Lung microvascular endothelial cell (primary cell): ENCODE measurements around the gene ROBO1. TPM values are rescaled to one million over a fixed set of nuclear protein-coding genes. Genes with fewer than 3 reads are reported as not detected.

Experiments used
- DNase-seq, 2 donors: peaks; one replicate each; pipeline versions ENCODE4 v3.0.0 to v3.0.0-alpha.2; 2010; ENCODE audit warnings: low read depth in 2 of 2
- total RNA-seq: library from RNA; depleted of rRNA; stranded (reverse); fragments of >200 nt; gene quantifications from 2 replicates; pipeline ENCODE4 v1.2.1, GENCODE V29; 2014

The ROBO1 gene
- total RNA-seq, 1 donor from 2014 or later: 0.20 TPM

GRCh38 chr3:78814893-78815562 is 952.8 kb downstream of the ROBO1 start:
- DNase-seq: no peak

GRCh38 chr3:78812166-78812565 is 955.6 kb downstream of the ROBO1 start:
- no peak for DNase-seq

DNA sequence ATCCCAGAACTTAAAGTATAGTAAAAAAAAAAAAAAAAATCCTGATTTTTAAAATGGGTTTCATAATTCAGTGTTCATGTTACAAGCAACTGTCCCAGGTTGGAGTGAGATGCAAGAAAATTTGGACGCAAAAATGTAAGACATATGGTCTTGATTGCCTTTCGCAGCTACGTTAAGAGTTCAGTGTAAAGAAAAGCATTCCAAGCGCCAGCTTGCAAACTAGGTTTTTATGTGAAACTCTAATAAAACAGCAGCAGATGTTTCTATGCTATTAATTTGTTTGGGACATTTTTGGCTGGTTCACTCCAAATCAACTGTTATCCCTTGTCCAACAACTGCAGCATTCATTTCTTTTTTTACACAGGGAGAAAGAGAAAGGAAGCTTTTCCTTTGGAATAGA is 957.8 kb downstream of the ROBO1 start:
- no peak for DNase-seq

DNA sequence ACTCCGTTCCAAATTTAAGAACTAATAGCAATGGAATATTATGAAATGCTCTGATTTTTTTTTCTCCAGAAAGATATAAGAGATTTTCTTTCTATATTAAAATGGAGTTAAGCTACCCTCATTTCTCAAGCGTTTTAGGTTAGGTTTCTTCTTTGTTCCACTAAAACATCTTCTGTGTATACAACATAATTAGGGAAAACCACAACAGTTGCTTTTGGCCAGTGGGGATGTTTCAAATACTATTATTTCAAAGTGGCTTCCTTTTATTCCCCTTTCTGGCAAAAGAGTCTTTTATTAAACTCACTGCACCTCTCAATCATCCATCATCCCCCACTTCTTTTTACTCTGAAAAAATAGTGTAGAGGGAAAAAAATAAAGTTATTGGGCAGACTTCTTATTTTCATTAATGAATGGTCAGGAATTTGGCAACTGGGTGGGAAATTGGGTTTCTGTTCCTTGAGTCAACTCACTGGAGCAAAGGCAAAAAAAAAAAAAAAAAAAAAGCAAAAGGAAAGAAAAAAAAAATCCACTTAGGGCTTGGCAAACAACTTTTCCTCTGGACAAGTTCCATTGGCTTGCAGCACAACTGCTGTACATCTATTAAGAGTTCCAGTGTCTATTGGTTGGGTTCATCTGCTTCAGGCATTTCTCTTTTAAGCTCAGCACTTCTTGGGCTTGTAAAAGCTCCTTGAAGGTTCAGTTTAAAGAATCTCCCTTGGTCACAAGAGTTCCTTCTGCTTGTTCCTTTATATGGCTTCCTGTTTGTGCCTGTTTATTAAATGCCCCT is 963.4 kb downstream of the ROBO1 start:
- no peak for DNase-seq

DNA sequence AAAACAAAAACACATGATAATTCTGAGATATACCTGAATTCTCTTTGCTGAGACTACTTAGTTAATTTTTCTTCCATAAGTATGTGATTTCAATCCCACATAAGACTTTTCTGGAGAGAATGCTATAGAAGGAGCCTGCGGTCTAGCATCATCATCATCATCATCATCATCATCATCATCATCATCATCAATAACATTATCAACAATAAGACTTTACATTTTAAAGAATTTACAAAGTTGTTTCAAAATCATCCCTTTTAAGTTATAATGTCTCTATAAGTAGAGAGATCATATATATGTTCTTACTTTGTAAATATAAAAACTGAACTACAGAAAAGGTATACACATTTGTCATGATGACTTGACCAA is 965.3 kb downstream of the ROBO1 start:
- DNase-seq: no peak

DNA sequence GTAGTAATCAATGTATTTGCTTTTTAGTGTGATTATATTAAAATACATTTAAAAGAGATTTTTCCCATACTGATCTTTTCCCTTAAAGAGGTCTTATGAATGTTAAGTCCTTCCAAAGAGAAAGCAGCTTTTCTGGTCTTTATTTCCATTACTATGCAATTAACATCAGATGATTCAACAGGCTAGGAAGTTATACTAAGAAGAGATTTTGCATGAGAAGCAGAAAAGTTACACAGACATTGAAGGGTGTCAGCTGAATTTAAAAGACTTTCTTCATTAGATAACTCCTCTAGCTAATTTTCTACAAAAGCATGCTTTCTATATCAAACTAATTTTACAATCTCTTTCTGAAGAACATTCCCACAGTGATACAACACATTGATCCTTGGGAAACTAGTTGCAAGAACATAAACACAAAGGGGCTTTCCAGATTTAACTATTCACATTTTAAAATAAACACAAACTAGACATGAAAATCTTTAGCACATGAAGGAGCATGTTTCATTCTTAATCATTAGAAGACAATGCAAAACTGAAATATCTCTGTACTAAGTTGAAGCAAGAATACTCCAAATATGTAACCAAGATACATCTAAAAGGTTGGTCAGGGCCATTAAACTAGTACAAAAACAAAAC is 965.8 kb downstream of the ROBO1 start:
- no peak for DNase-seq

DNA sequence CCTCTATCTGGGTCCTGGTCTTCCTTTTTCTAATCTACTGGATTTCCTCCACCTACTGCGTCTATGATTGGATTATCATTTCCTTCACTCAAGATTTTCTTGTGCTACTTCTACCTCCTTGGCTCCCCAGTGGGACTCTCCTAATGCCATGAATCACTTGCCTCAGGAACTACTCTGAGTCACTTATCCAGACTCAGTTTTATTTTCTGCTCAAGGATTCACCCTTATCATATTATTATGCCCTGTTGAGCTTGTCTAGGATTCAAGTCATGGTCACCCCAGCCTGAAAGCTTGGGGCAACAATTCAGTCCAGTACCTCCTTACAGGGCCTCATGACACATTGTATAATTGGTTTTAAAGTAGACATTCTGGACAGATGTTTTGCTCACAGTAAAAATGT is 968.1 kb downstream of the ROBO1 start:
- no peak for DNase-seq

GRCh38 chr3:78798266-78798832 is 969.4 kb downstream of the ROBO1 start:
- no peak for DNase-seq

GRCh38 chr3:78794431-78794830 is 973.4 kb downstream of the ROBO1 start:
- DNase-seq: no peak

DNA sequence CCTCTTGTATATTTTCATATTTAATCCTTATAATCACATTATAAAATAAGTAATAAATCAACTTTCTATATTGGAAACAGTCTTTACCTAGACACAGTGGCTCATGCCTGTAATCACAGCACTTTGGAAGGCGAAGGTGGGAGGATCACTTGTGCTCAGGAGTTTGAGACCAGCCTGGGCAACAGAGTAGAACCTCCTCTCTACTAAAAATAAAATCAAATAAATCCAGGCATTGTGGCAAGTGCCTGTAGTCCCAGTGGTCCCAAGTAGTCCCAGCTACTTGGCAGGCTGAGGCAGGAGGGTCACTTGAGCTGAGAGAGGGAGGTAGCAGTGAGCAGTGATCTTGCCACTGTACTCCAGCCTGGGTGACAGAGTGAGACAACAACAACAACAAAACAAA is 975.1 kb downstream of the ROBO1 start:
- no peak for DNase-seq

DNA sequence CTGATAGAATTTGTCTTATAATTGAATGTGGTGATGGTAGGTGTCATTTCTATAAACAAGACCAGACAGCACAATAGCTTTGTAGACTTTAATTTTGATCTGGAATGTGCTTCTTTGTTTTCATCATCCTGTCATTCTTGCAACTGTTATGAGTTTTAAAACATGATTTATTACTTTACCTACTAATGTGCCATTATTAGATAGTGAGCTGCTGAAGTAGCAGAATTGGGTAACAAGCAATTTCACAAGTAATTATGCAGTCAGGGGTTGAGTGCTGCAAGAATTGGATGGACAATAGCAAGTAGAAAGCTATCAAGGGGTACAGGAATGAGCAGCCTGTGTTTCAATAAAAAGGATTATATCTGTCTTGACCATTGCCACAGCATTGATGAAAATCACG is 975.6 kb downstream of the ROBO1 start:
- no peak for DNase-seq

DNA sequence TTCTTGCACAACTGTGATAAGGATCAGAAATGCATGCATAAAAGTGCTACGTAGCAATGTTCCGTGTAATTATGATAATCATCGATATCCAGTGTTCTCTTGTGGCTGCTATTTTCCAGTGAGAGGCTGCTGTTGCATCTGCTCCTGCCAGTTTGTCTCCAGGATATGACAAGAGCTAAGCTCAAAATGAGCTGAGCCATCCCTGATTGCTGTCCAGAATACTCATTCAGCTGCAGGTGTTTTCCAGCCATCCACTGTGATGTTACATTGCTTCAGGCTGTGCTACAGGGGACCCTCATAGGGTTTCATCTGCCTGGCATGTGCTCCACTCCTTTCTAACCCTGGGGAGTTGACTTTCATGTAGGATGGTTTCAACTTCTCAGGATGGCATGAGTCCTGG is 976.0 kb downstream of the ROBO1 start:
- no peak for DNase-seq

GRCh38 chr3:78788839-78789238 is 979.0 kb downstream of the ROBO1 start:
- DNase-seq: no peak

DNA sequence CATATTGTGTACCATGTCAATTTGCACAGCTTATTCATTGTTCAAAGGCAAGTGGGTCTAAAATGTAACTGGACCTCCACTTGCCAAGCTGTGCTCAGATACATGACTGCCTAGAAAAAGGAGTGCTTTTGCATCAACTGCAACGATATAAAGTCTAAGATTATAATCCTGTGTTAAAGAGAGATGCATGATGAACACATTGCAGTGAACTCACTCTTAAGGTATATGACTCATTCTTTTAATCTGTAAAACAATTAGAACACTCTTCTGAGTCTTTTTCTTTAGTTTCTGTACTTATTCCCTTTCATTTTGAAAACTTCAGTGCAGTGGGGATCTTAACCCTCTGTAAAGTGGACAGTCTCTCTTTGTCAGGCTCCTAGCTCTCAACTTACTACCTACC is 982.8 kb downstream of the ROBO1 start:
- DNase-seq: no peak

- DNase-seq: no peak
Observed at GRCh38 chr3:78781351-78781750, 986.4 kb downstream of the ROBO1 start.

DNA sequence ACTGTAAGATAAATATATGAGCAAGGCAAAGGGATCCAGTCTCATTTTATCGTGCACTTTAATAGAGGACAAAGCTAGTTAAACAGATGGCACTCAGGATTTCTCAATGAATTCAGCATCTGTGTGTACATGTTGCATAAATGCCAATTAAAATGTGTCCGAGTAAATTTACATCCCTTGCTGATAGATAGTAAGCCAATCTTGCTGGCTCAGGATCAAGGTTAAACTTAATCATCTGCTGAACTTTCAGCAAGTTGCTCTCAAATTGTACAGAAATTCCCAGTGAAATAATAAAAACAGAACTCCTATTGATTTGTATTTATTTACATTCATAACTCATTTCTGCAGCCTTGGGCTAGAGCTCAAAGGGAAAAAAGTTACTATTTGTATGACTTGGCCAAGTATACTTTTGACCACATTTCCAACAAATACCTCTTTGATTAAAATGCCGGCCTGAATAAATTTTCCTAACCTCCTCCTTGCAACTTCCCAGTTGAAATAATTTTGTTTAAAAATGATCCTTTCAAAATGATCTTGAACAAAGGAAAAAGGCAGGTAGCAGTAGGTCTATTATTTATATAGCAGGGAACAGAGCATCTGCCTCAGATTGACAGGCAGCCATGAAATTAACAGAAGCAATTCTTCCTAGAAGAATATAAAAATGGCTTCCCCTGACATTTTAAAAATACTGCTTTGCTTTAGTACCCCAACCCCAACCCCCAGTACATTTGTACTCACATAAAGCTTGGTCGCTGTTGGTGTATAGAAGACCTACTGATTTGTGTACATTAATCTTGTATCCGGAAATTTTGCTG is 1001.9 kb downstream of the ROBO1 start:
- no peak for DNase-seq

GRCh38 chr3:78764634-78765033 is 1003.2 kb downstream of the ROBO1 start:
- no peak for DNase-seq

DNA sequence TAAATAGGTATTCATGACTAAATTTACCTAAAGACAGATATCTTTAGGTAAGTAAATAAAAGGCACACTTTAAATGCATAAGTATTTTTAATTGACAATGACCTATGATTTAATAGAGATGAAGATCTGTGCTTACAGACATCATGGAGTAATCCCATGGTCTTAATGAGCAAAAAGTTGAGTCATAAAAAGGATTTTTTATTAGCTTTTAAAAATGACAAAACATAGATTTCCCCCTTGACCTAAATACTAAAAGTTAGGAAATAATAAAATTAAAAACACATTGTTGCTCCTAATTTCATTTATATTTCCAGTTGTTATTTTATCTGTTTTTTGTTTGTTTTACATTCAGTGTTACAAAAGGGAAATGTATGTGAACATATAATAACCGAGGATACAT is 1005.7 kb downstream of the ROBO1 start:
- DNase-seq: no peak

GRCh38 chr3:78761126-78761525 is 1006.7 kb downstream of the ROBO1 start:
- DNase-seq: no peak

DNA sequence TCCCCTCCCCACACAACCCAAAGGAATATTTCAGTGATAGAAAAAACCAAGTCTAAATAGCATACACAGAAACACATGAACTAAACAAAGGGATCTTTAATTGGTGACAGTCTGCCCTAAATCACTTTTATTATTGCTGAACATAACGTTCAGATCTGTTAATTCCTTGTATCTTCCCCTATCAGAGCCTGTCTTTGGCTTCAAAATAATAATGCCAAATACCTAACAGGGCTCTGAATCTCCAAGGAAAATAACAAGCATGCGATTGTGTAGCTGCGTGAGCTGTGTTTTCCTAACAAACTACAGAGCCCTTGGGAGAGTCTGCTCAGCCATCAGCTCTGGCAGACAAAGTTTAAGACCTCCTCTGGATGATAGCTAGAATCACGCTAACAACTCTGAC is 1010.1 kb downstream of the ROBO1 start:
- DNase-seq: no peak

GRCh38 chr3:78754066-78754743 is 1013.6 kb downstream of the ROBO1 start:
- no peak for DNase-seq
